SK-N-SH treated with all-trans-retinoic acid at 6 μM for 48 hours (cell line): Measurements from ENCODE around the gene CD200.

Source experiments
- ATAC-seq: fragments of 200-7000 bp; cut with Tn5 transposase; 3 replicates; pipeline ENCODE4 v1.9.1; 2020; ENCODE audit warnings: mild to moderate bottlenecking, moderate library complexity
- ARNTL ChIP-seq: fragments of 450-650 bp; formaldehyde crosslinking; IDR thresholded peaks from 2 replicates; pipeline ENCODE4 v1.5.0; 2020; ENCODE audit warnings: low read depth, mild to moderate bottlenecking, moderate library complexity, borderline replicate concordance
- BACH2 ChIP-seq: fragments of 250-450 bp; sonication (Bioruptor Pico); IDR thresholded peaks from 2 replicates; pipeline ENCODE4 v1.9.0; 2021; ENCODE audit warnings: mild to moderate bottlenecking, borderline replicate concordance
- CSDC2 ChIP-seq: fragments of 250-450 bp; sonication (Bioruptor Pico); IDR thresholded peaks from 2 replicates; pipeline ENCODE4 v1.5.0; 2020; ENCODE audit warnings: mild to moderate bottlenecking, moderate library complexity
- ESRRG ChIP-seq: fragments of 250-450 bp; sonication (Bioruptor Pico); IDR thresholded peaks from 2 replicates; pipeline ENCODE4 v1.6.1; 2021; ENCODE audit warnings: mild to moderate bottlenecking
- ISL1 ChIP-seq: fragments of 250-450 bp; sonication (Bioruptor Pico); IDR thresholded peaks from 2 replicates; pipeline ENCODE4 v2.1.2; 2022; ENCODE audit warnings: mild to moderate bottlenecking, moderate library complexity
- OSR1 ChIP-seq: fragments of 250-450 bp; sonication (Bioruptor Pico); IDR thresholded peaks from 2 replicates; pipeline ENCODE4 v1.8.0; 2022; ENCODE audit warnings: moderate library complexity, mild to moderate bottlenecking, inconsistent platforms
- RARB ChIP-seq: fragments of 250-450 bp; sonication (Bioruptor Pico); IDR thresholded peaks from 2 replicates; pipeline ENCODE4 v1.8.0; 2021; ENCODE audit warnings: mild to moderate bottlenecking, moderate library complexity
- SNAI2 ChIP-seq: fragments of 250-450 bp; sonication (Bioruptor Pico); IDR thresholded peaks from 2 replicates; pipeline ENCODE4 v1.5.0; 2020; ENCODE audit warnings: mild to moderate bottlenecking, moderate library complexity
- TCF4 ChIP-seq: fragments of 250-450 bp; sonication (Bioruptor Pico); IDR thresholded peaks from 2 replicates; pipeline ENCODE4 v1.8.0; 2021; ENCODE audit warnings: mild to moderate bottlenecking, moderate library complexity, borderline replicate concordance
- ZC3H10 ChIP-seq: fragments of 250-450 bp; sonication (Bioruptor Pico); IDR thresholded peaks from 2 replicates; pipeline ENCODE4 v1.5.1; 2021; ENCODE audit warnings: mild to moderate bottlenecking, moderate library complexity
- ZFP3 ChIP-seq: fragments of 250-450 bp; sonication (Bioruptor Pico); IDR thresholded peaks from 2 replicates; pipeline ENCODE4 v1.5.0; 2020; ENCODE audit warnings: mild to moderate bottlenecking, moderate library complexity
- ZNF8 ChIP-seq: fragments of 450-650 bp; formaldehyde crosslinking; IDR thresholded peaks from 2 replicates; pipeline ENCODE4 v1.5.0; 2020; ENCODE audit warnings: mild to moderate bottlenecking, moderate library complexity
- TF ChIP-seq, protein P1 (sequence below): fragments of 250-450 bp; sonication (Bioruptor Pico); IDR thresholded peaks from 2 replicates; pipeline ENCODE4 v1.5.0; 2020; ENCODE audit warnings: mild to moderate bottlenecking, moderate library complexity
- TF ChIP-seq, protein P2 (sequence below): fragments of 250-450 bp; sonication (Bioruptor Pico); IDR thresholded peaks from 2 replicates; pipeline ENCODE4 v1.8.0; 2021; ENCODE audit warnings: low read depth, mild to moderate bottlenecking, moderate library complexity, borderline replicate concordance
- TF ChIP-seq, protein P3 (sequence below): fragments of 250-450 bp; sonication (Bioruptor Pico); IDR thresholded peaks from 2 replicates; pipeline ENCODE4 v1.8.0; 2020; ENCODE audit warnings: mild to moderate bottlenecking, moderate library complexity, borderline replicate concordance
- TF ChIP-seq, protein P4 (sequence below): fragments of 250-450 bp; sonication (Bioruptor Pico); IDR thresholded peaks from 2 replicates; pipeline ENCODE4 v1.5.1; 2020; ENCODE audit warnings: low read depth, mild to moderate bottlenecking, moderate library complexity
- TF ChIP-seq, protein P5 (sequence below): fragments of 250-450 bp; sonication (Bioruptor Pico); IDR thresholded peaks from 2 replicates; pipeline ENCODE4 v1.5.1; 2021; ENCODE audit warnings: mild to moderate bottlenecking, moderate library complexity

Gene CD200

DNA sequence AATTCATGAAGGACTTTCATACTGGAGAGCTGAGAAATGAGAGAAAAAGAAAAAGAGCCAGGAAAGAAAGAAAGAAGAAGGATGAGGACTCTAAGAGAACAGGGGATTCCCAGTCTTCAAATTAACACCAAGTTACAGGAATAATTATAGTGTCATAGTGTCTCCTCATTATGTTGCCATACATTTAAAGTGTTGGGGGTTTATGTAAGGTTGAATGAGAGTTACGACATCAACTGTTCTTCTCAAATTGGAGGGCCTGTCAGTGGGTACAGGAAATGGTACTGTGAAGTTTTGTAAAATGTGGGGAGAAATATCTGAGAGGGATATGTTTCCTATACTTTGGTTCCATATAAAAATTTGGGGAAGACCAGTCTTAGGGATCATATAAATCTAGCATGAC, 12.3 kb upstream of the CD200 start (continued):
- TF ChIP-seq, protein P1, sequence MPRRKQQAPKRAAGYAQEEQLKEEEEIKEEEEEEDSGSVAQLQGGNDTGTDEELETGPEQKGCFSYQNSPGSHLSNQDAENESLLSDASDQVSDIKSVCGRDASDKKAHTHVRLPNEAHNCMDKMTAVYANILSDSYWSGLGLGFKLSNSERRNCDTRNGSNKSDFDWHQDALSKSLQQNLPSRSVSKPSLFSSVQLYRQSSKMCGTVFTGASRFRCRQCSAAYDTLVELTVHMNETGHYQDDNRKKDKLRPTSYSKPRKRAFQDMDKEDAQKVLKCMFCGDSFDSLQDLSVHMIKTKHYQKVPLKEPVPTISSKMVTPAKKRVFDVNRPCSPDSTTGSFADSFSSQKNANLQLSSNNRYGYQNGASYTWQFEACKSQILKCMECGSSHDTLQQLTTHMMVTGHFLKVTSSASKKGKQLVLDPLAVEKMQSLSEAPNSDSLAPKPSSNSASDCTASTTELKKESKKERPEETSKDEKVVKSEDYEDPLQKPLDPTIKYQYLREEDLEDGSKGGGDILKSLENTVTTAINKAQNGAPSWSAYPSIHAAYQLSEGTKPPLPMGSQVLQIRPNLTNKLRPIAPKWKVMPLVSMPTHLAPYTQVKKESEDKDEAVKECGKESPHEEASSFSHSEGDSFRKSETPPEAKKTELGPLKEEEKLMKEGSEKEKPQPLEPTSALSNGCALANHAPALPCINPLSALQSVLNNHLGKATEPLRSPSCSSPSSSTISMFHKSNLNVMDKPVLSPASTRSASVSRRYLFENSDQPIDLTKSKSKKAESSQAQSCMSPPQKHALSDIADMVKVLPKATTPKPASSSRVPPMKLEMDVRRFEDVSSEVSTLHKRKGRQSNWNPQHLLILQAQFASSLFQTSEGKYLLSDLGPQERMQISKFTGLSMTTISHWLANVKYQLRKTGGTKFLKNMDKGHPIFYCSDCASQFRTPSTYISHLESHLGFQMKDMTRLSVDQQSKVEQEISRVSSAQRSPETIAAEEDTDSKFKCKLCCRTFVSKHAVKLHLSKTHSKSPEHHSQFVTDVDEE (CRISPR knock-in tag), result no peak
- TF ChIP-seq CSDC2 (CRISPR knock-in tag) (no peak), ZNF8 (CRISPR knock-in tag) (no peak), ARNTL (CRISPR knock-in tag) (no peak), OSR1 (CRISPR knock-in tag) (no peak)

DNA sequence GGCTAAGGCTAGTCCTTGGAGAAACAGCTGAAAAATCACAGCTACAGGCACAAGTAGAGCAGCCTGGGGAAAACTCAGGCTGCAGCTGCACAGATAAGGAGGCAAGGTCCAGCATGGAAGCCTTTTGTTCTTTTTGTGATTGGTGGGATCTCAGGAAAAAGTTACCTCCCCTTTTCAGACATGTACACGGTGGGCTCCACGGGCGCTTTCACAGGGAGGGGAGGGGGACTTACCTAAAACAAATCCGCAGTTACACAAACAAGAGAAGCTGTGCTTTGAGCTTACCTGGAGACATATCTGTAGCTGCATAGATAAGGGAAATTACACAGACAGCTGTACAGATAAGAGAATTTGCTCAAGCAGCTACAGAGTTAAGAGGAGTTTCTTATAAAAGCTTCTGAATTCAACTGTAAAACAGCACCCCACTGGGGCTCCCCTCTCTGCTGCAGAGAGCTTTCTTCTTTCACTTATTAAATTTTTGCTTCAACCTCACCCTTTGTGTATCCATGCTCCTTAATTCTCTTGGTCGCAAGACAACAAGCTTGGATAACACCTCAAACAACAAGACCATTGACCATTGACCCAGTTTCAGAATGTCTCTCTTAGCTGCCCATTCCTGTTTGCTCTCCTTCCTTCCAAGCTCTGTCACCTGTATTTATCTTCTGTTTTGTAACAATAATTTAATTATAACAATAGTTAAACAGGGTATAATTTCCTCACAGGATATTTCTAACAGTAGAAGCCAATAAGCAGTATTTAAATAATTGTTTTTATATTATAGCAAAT, 10.9 kb upstream of the CD200 start:
- no peak for ATAC-seq
- no peak for TF ChIP-seq ESRRG (CRISPR knock-in tag)
- TF ChIP-seq ZC3H10, result no peak
- TF ChIP-seq, protein P1 (CRISPR knock-in tag), result no peak
- TF ChIP-seq CSDC2 (CRISPR knock-in tag), result no peak
- TF ChIP-seq TCF4 (CRISPR knock-in tag), result no peak; the same call in 1 of the 2 replicates
- no peak for TF ChIP-seq SNAI2 (CRISPR knock-in tag)
- TF ChIP-seq ISL1 (CRISPR knock-in tag), result no peak
- TF ChIP-seq, protein P2, sequence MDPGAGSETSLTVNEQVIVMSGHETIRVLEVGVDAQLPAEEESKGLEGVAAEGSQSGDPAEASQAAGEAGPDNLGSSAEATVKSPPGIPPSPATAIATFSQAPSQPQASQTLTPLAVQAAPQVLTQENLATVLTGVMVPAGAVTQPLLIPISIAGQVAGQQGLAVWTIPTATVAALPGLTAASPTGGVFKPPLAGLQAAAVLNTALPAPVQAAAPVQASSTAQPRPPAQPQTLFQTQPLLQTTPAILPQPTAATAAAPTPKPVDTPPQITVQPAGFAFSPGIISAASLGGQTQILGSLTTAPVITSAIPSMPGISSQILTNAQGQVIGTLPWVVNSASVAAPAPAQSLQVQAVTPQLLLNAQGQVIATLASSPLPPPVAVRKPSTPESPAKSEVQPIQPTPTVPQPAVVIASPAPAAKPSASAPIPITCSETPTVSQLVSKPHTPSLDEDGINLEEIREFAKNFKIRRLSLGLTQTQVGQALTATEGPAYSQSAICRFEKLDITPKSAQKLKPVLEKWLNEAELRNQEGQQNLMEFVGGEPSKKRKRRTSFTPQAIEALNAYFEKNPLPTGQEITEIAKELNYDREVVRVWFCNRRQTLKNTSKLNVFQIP (CRISPR knock-in tag), result no peak
- TF ChIP-seq, protein P3, sequence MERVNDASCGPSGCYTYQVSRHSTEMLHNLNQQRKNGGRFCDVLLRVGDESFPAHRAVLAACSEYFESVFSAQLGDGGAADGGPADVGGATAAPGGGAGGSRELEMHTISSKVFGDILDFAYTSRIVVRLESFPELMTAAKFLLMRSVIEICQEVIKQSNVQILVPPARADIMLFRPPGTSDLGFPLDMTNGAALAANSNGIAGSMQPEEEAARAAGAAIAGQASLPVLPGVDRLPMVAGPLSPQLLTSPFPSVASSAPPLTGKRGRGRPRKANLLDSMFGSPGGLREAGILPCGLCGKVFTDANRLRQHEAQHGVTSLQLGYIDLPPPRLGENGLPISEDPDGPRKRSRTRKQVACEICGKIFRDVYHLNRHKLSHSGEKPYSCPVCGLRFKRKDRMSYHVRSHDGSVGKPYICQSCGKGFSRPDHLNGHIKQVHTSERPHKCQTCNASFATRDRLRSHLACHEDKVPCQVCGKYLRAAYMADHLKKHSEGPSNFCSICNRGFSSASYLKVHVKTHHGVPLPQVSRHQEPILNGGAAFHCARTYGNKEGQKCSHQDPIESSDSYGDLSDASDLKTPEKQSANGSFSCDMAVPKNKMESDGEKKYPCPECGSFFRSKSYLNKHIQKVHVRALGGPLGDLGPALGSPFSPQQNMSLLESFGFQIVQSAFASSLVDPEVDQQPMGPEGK (CRISPR knock-in tag), result no peak
- TF ChIP-seq BACH2 (CRISPR knock-in tag), result no peak
- no peak for TF ChIP-seq ARNTL (CRISPR knock-in tag)
- TF ChIP-seq ZNF8 (CRISPR knock-in tag), result no peak
- TF ChIP-seq OSR1 (CRISPR knock-in tag), result no peak
- TF ChIP-seq, protein P4, sequence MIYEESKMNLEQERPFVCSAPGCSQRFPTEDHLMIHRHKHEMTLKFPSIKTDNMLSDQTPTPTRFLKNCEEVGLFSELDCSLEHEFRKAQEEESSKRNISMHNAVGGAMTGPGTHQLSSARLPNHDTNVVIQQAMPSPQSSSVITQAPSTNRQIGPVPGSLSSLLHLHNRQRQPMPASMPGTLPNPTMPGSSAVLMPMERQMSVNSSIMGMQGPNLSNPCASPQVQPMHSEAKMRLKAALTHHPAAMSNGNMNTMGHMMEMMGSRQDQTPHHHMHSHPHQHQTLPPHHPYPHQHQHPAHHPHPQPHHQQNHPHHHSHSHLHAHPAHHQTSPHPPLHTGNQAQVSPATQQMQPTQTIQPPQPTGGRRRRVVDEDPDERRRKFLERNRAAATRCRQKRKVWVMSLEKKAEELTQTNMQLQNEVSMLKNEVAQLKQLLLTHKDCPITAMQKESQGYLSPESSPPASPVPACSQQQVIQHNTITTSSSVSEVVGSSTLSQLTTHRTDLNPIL (CRISPR knock-in tag), result no peak
- TF ChIP-seq RARB, result no peak

DNA sequence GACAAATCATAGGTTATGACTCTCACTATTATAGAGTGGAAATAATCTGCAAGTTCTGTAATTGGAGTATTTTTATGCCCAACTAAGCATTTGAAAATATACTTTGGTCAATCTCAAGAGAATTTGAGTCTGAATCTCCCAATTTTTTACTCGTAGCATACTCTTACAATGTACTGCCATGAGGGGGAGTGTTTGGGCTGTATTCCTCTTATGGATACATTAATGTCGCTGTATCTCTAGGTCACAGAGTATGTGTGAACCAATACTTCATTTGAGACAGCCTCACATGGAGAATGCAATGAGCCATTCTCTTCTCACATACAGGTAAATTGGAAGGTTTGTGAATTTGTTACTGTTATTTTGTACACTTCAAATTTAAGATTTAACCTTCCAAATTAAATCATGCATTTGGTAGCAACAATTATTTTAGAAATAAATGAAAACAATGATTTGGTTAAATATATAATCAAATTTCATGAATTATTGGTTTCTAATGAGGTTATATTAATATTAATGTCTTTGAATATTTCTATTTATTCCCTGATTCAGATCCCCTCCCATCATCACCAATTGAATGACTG, 5.5 kb upstream of the CD200 start:
- ATAC-seq, result peak; percentile 97
- TF ChIP-seq TCF4 (CRISPR knock-in tag) (no peak), ISL1 (CRISPR knock-in tag) (no peak), RARB (no peak), BACH2 (CRISPR knock-in tag) (no peak), ZFP3 (no peak)
- TF ChIP-seq, protein P5, sequence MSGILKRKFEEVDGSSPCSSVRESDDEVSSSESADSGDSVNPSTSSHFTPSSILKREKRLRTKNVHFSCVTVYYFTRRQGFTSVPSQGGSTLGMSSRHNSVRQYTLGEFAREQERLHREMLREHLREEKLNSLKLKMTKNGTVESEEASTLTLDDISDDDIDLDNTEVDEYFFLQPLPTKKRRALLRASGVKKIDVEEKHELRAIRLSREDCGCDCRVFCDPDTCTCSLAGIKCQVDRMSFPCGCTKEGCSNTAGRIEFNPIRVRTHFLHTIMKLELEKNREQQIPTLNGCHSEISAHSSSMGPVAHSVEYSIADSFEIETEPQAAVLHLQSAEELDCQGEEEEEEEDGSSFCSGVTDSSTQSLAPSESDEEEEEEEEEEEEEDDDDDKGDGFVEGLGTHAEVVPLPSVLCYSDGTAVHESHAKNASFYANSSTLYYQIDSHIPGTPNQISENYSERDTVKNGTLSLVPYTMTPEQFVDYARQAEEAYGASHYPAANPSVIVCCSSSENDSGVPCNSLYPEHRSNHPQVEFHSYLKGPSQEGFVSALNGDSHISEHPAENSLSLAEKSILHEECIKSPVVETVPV, result no peak
- TF ChIP-seq, protein P3 (CRISPR knock-in tag), result no peak
- TF ChIP-seq, protein P1 (CRISPR knock-in tag), result no peak
